ENCODE results near the gene S100A8.

S100A8 gene

GRCh38 chr1:153401461-153401860 is 10.6 kb upstream of the S100A8 start:
- H3K4me3 ChIP-seq (ENCODE audit: low read depth in 1 of 5, low read length in 5 of 5) = no peak overlapping the region
- H3K4me1 ChIP-seq (ENCODE audit: control insufficient read depth in 5 of 5, insufficient read depth in 5 of 5, low read length in 5 of 5) = no peaks in the 10 kb centered on the region
- H3K27me3 ChIP-seq (ENCODE audit: control insufficient read depth in 5 of 5, insufficient read depth in 4 of 5, low read length in 5 of 5) = peaks cover 0 to 11% (median 4%) of the 10 kb centered on the region in 5 donors
- no peak overlapping the region for H3K9ac ChIP-seq (ENCODE audit: low read length in 5 of 5)
- no peak overlapping the region for H3K27ac ChIP-seq (ENCODE audit: low read depth, low read length)
- no peaks in the 10 kb centered on the region for H3K36me3 ChIP-seq (ENCODE audit: control insufficient read depth in 5 of 5, insufficient read depth in 5 of 5, low read length in 5 of 5)
- no peaks in the 10 kb centered on the region for H3K9me3 ChIP-seq (ENCODE audit: control insufficient read depth in 5 of 5, low read length in 5 of 5)

GRCh38 chr1:153400244-153400643 is 9.4 kb upstream of the S100A8 start:
- Histone ChIP-seq H3K9me3 (ENCODE audit: control insufficient read depth in 5 of 5, low read length in 5 of 5) (no peaks in the 10 kb centered on the region), H3K36me3 (ENCODE audit: control insufficient read depth in 5 of 5, insufficient read depth in 5 of 5, low read length in 5 of 5) (no peaks in the 10 kb centered on the region), H3K9ac (ENCODE audit: low read length in 5 of 5) (no peak overlapping the region), H3K27me3 (ENCODE audit: control insufficient read depth in 5 of 5, insufficient read depth in 4 of 5, low read length in 5 of 5) (peaks cover 0 to 11% (median 7%) of the 10 kb centered on the region in 5 donors), H3K4me3 (ENCODE audit: low read depth in 1 of 5, low read length in 5 of 5) (no peak overlapping the region), H3K27ac (ENCODE audit: low read depth, low read length) (no peak overlapping the region), H3K4me1 (ENCODE audit: control insufficient read depth in 5 of 5, insufficient read depth in 5 of 5, low read length in 5 of 5) (no peaks in the 10 kb centered on the region)

GRCh38 chr1:153399401-153400055 is 8.7 kb upstream of the S100A8 start:
- Histone ChIP-seq H3K27ac (ENCODE audit: low read depth, low read length) (no peak overlapping the region), H3K4me1 (ENCODE audit: control insufficient read depth in 5 of 5, insufficient read depth in 5 of 5, low read length in 5 of 5) (no peaks in the 10 kb centered on the region), H3K4me3 (ENCODE audit: low read depth in 1 of 5, low read length in 5 of 5) (no peak overlapping the region), H3K27me3 (ENCODE audit: control insufficient read depth in 5 of 5, insufficient read depth in 4 of 5, low read length in 5 of 5) (peaks cover 0 to 16% (median 7%) of the 10 kb centered on the region in 5 donors), H3K9ac (ENCODE audit: low read length in 5 of 5) (no peak overlapping the region), H3K9me3 (ENCODE audit: control insufficient read depth in 5 of 5, low read length in 5 of 5) (no peaks in the 10 kb centered on the region), H3K36me3 (ENCODE audit: control insufficient read depth in 5 of 5, insufficient read depth in 5 of 5, low read length in 5 of 5) (no peaks in the 10 kb centered on the region)

GRCh38 chr1:153397924-153398651 is 7.2 kb upstream of the S100A8 start:
- Histone ChIP-seq H3K4me1 (ENCODE audit: control insufficient read depth in 5 of 5, insufficient read depth in 5 of 5, low read length in 5 of 5) (no peaks in the 10 kb centered on the region), H3K27ac (ENCODE audit: low read depth, low read length) (no peak overlapping the region), H3K36me3 (ENCODE audit: control insufficient read depth in 5 of 5, insufficient read depth in 5 of 5, low read length in 5 of 5) (no peaks in the 10 kb centered on the region), H3K4me3 (ENCODE audit: low read depth in 1 of 5, low read length in 5 of 5) (no peak overlapping the region), H3K9ac (ENCODE audit: low read length in 5 of 5) (no peak overlapping the region), H3K9me3 (ENCODE audit: control insufficient read depth in 5 of 5, low read length in 5 of 5) (no peaks in the 10 kb centered on the region), H3K27me3 (ENCODE audit: control insufficient read depth in 5 of 5, insufficient read depth in 4 of 5, low read length in 5 of 5) (peaks cover 0 to 19% (median 14%) of the 10 kb centered on the region in 5 donors)

- Histone ChIP-seq H3K27ac (ENCODE audit: low read depth, low read length) (no peak overlapping the region), H3K9me3 (ENCODE audit: control insufficient read depth in 5 of 5, low read length in 5 of 5) (no peaks in the 10 kb centered on the region), H3K27me3 (ENCODE audit: control insufficient read depth in 5 of 5, insufficient read depth in 4 of 5, low read length in 5 of 5) (peaks cover 0 to 19% (median 14%) of the 10 kb centered on the region in 5 donors), H3K4me3 (ENCODE audit: low read depth in 1 of 5, low read length in 5 of 5) (no peak overlapping the region), H3K9ac (ENCODE audit: low read length in 5 of 5) (no peak overlapping the region), H3K4me1 (ENCODE audit: control insufficient read depth in 5 of 5, insufficient read depth in 5 of 5, low read length in 5 of 5) (no peaks in the 10 kb centered on the region), H3K36me3 (ENCODE audit: control insufficient read depth in 5 of 5, insufficient read depth in 5 of 5, low read length in 5 of 5) (no peaks in the 10 kb centered on the region)
Observed at GRCh38 chr1:153397051-153397923, 6.4 kb upstream of the S100A8 start.

GRCh38 chr1:153396461-153396860 is 5.6 kb upstream of the S100A8 start:
- Histone ChIP-seq H3K9me3 (ENCODE audit: control insufficient read depth in 5 of 5, low read length in 5 of 5) (no peaks in the 10 kb centered on the region), H3K36me3 (ENCODE audit: control insufficient read depth in 5 of 5, insufficient read depth in 5 of 5, low read length in 5 of 5) (no peaks in the 10 kb centered on the region), H3K27me3 (ENCODE audit: control insufficient read depth in 5 of 5, insufficient read depth in 4 of 5, low read length in 5 of 5) (peaks cover 0 to 19% (median 14%) of the 10 kb centered on the region in 5 donors)

GRCh38 chr1:153395776-153396175 is 4.9 kb upstream of the S100A8 start:
- H3K4me1 ChIP-seq (ENCODE audit: control insufficient read depth in 5 of 5, insufficient read depth in 5 of 5, low read length in 5 of 5) = peaks cover 0 to 6% (median 4%) of the 10 kb centered on the region in 5 donors
- H3K9ac ChIP-seq (ENCODE audit: low read length in 5 of 5) = no peak overlapping the region
- H3K9me3 ChIP-seq (ENCODE audit: control insufficient read depth in 5 of 5, low read length in 5 of 5) = no peaks in the 10 kb centered on the region
- peaks cover 0 to 19% (median 14%) of the 10 kb centered on the region in 5 donors for H3K27me3 ChIP-seq (ENCODE audit: control insufficient read depth in 5 of 5, insufficient read depth in 4 of 5, low read length in 5 of 5)
- no peak overlapping the region for H3K4me3 ChIP-seq (ENCODE audit: low read depth in 1 of 5, low read length in 5 of 5)
- no peaks in the 10 kb centered on the region for H3K36me3 ChIP-seq (ENCODE audit: control insufficient read depth in 5 of 5, insufficient read depth in 5 of 5, low read length in 5 of 5)
- no peak overlapping the region for H3K27ac ChIP-seq (ENCODE audit: low read depth, low read length)

More at GRCh38 chr1:153396461-153396860, 5.6 kb upstream of the S100A8 start:
- Histone ChIP-seq H3K9ac (ENCODE audit: low read length in 5 of 5) (no peak overlapping the region), H3K4me3 (ENCODE audit: low read depth in 1 of 5, low read length in 5 of 5) (no peak overlapping the region), H3K4me1 (ENCODE audit: control insufficient read depth in 5 of 5, insufficient read depth in 5 of 5, low read length in 5 of 5) (no peaks in the 10 kb centered on the region), H3K27ac (ENCODE audit: low read depth, low read length) (no peak overlapping the region)

- Histone ChIP-seq H3K4me3 (ENCODE audit: low read depth in 1 of 5, low read length in 5 of 5) (no peak overlapping the region), H3K36me3 (ENCODE audit: control insufficient read depth in 5 of 5, insufficient read depth in 5 of 5, low read length in 5 of 5) (no peaks in the 10 kb centered on the region), H3K9me3 (ENCODE audit: control insufficient read depth in 5 of 5, low read length in 5 of 5) (no peaks in the 10 kb centered on the region), H3K27ac (ENCODE audit: low read depth, low read length) (no peak overlapping the region), H3K27me3 (ENCODE audit: control insufficient read depth in 5 of 5, insufficient read depth in 4 of 5, low read length in 5 of 5) (peaks cover 0 to 21% (median 14%) of the 10 kb centered on the region in 5 donors), H3K9ac (ENCODE audit: low read length in 5 of 5) (no peak overlapping the region), H3K4me1 (ENCODE audit: control insufficient read depth in 5 of 5, insufficient read depth in 5 of 5, low read length in 5 of 5) (peaks cover 0 to 9% (median 8%) of the 10 kb centered on the region in 5 donors)
Observed at GRCh38 chr1:153395136-153395685, 4.3 kb upstream of the S100A8 start.

GRCh38 chr1:153394391-153394790 is 3.5 kb upstream of the S100A8 start:
- peaks cover 0 to 9% (median 8%) of the 10 kb centered on the region in 5 donors for H3K4me1 ChIP-seq (ENCODE audit: control insufficient read depth in 5 of 5, insufficient read depth in 5 of 5, low read length in 5 of 5)
- H3K27me3 ChIP-seq (ENCODE audit: control insufficient read depth in 5 of 5, insufficient read depth in 4 of 5, low read length in 5 of 5) = peaks cover 0 to 21% (median 14%) of the 10 kb centered on the region in 5 donors
- H3K36me3 ChIP-seq (ENCODE audit: control insufficient read depth in 5 of 5, insufficient read depth in 5 of 5, low read length in 5 of 5) = no peaks in the 10 kb centered on the region
- H3K9ac ChIP-seq (ENCODE audit: low read length in 5 of 5) = no peak overlapping the region
- no peak overlapping the region for H3K27ac ChIP-seq (ENCODE audit: low read depth, low read length)
- H3K4me3 ChIP-seq (ENCODE audit: low read depth in 1 of 5, low read length in 5 of 5) = no peak overlapping the region
- H3K9me3 ChIP-seq (ENCODE audit: control insufficient read depth in 5 of 5, low read length in 5 of 5) = no peaks in the 10 kb centered on the region

Data from subcutaneous abdominal adipose tissue (tissue), 5 donors.